Ureter (tissue), 1 donor: ENCODE data around the gene CREB5. TPM values are rescaled to one million over a fixed set of nuclear protein-coding genes. Genes with fewer than 3 reads are reported as not detected.
"Not testable (repeated sequence)": the region's sequence is repeated elsewhere in the genome, so short reads cannot be mapped to it uniquely, and the experiment has no call there.

Experiments used
- DNase-seq: peaks from one replicate; pipeline ENCODE4 v3.0.0-alpha.2; 2020; ENCODE audit warnings: low spot score
- total RNA-seq: library from RNA; stranded (reverse); gene quantifications from one replicate; pipeline ENCODE4 v1.2.4, GENCODE V29; 2023
- donor health status: DM: yes; HTN: yes; CAD: no.

Gene CREB5, protein sequence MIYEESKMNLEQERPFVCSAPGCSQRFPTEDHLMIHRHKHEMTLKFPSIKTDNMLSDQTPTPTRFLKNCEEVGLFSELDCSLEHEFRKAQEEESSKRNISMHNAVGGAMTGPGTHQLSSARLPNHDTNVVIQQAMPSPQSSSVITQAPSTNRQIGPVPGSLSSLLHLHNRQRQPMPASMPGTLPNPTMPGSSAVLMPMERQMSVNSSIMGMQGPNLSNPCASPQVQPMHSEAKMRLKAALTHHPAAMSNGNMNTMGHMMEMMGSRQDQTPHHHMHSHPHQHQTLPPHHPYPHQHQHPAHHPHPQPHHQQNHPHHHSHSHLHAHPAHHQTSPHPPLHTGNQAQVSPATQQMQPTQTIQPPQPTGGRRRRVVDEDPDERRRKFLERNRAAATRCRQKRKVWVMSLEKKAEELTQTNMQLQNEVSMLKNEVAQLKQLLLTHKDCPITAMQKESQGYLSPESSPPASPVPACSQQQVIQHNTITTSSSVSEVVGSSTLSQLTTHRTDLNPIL
- total RNA-seq: 10.6 TPM

DNA sequence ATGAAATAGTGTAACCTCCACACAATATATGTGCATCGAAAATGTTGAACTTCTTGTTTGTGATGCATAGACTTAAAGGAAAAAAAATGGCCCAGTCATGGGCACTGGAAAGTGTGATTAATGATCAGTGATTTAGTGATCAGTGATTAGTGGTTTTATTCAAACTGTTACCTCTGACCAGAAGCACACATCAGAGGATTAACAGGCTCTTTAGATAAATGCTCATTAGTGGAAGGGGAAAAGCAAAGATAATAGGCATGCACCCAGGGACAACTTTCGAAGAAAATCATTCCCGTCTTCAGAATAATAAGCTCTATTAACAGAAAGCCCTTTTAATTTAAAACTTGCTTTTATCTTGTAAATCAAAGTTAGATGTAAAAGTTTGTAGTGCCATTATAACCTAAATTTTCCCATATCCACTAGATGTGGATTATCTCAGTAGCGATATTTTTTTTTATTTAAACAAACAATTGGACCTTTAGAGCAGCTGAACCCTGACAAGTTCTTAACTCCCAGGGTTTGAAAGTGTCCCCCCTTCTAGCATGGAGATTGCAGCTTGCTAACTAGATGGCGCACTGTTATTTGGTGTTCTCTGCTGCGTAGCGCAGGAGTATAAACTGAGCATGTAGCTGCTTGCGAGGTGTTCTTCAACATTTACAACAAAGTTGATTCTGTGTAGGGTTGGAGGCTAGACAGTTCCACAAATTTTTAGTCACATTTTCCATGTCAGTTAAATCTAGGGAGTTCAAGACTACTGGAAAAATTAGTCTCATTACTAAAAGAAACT, at the start of gene CREB5:
CREB5 (plus strand) TSS at position 643 of the 787 bp plus-strand sequence. CDS start 397 bp downstream, outside the sequence.
- no peak for DNase-seq

DNA sequence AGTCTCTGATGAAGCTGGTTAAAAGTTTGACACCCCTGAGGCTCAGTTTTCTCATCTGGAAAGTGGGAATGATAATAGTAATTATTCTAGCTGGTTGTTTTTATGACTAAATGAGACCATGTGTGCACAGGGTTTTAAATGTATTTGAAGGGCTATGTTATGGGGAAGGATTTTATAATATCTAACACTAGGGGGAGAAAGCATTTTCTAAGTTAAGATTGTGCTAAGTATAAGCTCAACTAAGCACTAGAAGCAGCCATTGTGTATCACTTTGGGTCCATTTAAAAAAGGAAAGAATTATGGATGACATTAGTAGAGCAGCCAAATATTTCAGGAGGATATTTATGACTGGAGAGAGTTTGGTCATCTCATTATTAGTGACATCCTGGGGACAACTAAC, 49.5 kb upstream of the CREB5 start:
- no peak for DNase-seq

DNA sequence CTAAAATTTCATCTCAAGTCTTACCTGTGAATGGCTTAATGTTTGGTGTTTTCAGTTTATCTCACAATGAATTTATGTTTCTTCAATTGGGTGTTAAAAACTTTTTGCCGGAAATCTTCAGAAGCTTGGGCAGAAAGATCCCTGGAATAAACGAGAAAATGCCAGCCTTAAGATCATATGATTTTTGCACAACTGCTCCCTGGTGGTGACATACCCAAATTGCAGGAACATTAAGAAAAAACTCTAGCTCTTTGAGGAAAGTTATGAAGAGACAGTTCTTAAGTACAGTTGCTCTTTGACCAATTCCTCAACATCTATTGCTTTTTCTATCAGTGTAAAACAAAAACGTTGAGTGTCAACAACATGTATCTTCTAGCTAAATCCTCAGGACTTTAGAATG, 48.2 kb upstream of the CREB5 start:
- no peak for DNase-seq

DNA sequence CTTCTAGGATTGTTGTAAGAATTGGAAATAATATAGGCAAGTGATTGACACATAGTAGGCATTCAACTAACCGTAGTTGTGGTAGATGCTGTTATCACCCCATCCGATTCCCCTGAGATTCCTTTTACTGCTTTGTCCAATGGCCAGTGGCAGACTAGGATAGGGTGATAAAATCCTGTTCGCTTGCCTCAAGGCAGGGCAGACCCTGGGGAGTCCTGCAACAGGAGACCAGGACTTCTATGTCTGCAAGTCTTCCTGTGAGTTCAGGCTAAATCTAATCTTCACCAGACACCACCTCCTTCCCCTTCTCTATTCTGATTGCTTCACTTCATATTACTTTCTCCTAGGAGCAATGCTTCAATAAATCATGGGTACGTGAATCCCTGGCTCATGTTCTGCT, 42.8 kb upstream of the CREB5 start:
- DNase-seq: no peak

DNA sequence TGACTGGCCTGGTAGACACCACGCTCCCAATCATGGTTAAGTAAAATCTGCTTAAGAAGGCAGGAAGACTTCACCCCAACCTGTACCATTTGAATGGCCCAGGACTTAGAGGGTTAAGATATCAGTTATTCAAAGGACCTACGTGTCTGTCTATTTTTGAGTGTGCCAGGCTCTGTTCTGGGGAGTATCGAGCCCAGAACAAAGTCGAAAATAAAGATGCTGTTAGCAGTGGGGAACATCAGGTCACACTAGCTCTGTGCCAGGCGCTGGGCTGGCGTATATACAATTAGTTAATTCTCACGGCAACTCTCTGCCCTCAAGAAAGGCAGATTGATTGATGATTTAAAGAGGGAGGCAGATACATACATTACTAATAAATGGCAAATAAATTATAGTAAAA, 40.5 kb upstream of the CREB5 start:
- no peak for DNase-seq

DNA sequence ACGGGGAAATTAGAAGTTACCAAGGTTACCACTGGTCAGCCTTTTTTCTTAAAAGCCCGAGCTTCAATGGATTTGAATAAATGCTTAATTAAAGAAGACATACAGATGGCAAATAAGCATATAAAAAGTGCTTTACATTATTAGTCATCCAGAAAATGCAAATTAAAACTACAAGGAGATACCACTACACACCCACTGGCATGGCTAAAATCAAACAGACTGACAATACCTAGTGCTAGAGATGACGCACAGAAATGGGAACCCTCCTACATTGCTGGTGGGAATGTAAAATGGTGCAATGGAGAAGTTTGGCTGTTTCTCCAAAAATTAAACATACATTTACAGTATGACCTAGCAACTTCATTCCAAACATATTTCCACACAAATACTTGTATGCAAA, 38.3 kb upstream of the CREB5 start:
- no peak for DNase-seq

DNA sequence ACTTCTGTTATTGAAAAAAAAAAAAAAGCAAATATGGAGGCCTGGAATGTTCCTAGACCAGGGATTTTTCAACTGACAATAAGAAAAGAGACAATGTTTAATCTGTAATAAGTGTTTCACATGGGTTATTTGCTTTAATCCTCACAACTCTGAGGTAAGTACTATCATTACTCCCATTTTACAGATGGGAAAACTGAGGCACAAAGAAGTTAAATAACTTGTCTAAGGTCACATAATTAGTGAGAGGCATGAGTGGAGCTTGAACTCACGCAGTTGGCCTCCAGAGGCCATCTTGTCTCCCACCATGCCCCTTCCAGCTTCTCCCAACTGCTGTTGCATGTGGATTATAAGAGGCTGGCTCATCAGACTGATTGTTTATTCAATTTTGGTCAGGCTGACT, 36.6 kb upstream of the CREB5 start:
- no peak for DNase-seq

DNA sequence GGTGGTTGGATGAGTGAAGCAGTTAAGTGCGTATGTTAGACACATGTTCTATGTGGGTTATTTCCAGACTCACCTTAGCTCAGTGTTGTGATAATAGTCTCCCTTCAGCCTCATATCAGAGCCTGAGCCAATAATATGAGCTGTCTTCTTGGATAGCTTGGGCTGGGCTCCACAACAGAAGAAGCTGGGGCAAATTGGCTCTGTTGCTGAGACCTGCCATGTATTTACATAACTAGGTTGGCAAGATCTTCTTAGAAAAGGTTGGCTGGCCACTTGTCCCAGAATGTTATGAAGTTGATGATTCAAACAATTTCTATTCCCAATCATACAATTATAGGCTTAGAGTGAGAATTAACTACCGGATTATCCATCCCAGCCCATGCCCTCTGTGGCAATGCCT, 35.7 kb upstream of the CREB5 start:
- no peak for DNase-seq

DNA sequence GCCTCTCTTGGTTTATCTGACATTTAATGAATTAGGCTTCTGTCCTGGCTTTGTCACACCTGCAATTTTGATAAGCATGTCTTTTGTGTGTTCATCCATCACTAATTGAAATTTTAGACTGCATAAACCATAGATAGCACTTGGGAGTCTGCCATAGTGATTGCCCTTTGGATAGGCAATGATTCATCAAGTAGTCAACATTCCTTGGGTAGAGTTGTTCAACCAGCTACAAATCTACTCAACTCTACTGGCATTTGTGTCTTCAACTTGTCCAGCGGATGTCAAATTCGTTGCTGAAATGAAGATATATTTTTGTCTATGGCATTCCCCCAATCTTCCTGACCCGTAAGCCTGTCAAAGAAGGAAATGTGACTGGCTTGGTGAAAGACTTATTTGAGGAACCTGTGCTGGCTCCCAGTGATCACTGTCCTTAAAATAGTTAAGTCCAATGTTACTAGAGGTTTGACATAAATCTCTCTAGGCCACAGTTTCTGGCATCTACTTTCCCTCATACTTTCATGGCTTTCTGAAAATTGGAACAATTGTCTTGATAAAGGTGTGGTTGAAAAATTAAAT, 33.7 kb upstream of the CREB5 start:
- no peak for DNase-seq

DNA sequence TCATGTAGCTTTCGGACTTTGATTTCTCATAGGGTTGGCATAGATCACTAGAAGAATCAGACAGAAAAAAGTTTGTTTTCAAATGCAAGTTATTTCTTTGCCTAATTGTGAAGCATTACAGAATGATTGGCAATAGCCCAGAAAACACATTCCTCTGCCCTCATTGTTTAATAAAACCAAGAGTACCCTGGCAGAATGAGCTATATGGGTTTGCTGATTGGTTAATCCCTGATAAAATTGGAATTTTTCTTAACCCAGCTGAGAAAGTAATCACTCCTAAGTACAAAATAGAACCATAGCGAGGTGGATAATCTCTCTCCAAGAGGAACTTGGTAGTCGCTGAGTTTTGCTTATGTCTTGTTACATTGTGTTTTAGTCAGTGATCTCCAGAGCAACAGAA, 30.9 kb upstream of the CREB5 start:
- DNase-seq: no peak

DNA sequence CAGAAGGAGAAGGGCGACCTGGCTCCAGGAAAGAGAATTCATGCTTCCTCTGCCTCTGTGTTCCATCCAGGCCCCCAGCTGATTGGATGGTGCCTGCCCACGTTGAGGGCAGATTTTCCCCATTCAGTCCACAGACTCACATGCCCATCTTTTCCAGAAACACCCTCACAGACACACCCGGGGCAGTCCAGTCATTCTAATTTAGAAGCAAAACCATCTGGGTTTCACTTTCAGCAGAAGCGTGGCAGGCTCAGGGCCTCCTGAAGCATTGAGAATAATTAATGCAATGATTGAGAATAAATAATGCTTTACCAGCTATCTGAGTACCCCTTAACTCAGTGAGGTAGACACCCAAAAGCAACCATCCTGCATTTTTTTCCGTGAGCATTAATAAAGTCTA, 30.2 kb upstream of the CREB5 start:
- DNase-seq: no peak

DNA sequence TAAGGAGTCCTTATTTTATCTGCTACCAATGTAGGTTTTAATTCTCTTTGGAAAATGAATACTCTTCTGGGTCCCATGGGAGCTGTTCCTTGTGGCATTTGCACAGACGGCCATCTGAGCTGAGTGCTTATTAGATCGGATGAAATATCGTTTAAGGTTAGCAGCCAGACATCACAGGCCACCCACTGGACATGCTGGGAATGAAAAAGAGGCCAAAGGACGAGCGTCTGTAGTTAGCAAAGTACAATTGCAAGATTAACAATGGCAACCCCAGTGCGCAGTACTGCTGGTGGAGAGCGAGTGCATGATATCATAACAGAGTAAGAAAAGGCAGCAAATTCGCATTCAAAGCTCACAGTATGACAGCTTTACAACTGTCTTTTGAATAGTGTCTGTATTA, 28.3 kb upstream of the CREB5 start:
- DNase-seq: no peak

DNA sequence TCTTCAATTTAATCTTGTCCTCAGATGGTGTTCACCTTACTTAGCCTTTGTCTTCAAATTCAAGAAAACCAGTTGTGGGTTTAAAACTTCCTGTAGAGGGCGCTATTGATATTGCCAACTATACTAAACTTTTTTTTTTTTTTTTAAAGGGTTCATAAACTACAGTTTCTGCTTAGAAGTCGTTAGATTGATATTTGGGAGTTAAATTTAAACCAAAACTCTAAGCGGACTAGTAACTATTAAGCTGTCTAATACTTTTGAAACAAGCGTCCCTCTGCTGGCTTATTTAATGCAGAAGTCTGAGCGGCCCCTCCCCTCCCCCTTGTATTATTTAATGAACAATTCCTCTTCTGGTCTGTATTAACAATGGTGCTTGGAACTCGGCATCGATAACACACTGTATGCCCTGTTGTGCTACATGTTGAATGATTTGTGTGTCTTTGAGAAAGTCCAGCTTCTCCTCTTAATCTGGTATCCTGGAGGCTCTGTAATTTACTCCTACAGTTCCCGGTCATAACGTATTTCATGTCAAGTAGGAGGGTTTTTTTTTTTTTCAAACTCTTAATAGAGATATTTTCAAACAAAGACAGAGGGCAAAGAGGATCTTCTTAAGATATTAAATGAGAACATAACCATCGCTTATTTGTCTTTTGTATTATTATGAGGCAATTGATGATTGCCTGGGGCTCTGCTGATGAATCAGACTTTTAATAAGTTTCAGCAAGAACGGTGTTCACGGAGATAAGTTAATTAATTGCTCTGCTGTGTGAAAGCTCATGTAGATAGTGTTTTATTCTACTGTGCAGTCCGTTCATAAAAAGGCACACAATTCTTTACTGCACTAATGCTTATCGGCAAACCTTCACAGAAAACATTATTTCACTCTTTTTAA, 22.6 kb upstream of the CREB5 start:
- no peak for DNase-seq

DNA sequence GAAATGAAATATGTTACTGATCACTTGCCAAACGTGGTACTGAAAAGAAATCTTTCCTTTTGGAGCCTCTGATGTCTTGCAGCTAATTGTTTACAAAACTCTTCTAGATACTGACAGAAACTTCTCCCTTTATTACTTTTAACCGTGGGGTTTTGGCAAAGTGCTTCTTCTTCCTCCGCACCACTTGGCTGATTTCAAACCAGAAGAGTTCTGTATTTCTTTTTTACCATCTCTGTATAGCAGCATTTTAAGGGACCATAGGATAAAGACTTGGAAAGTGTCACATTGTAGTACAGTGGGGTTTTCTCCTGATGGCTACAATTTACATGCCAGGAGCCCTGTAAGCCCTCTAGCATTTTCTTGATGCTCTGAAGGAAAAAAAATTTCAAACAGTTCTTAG, 21.9 kb upstream of the CREB5 start:
- no peak for DNase-seq

DNA sequence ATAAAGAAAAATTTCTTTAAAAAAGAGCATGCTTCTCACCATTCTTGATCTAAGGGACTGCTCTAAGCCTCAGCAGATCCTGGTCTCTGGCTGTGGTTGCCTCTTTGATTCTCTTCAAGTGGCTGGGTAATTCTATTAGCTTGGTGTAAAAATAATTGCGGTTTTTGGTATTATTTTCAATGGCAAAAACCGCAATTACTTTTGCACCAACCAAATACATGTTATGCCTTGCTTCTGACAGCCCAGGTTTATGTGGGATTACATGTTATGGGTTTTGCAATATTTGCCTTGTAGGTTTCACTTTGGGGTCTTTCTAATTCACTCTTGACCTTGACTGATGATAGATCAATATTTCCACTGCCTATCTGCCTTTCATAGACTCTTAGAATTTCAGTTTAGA, 20.0 kb upstream of the CREB5 start:
- DNase-seq: no peak

DNA sequence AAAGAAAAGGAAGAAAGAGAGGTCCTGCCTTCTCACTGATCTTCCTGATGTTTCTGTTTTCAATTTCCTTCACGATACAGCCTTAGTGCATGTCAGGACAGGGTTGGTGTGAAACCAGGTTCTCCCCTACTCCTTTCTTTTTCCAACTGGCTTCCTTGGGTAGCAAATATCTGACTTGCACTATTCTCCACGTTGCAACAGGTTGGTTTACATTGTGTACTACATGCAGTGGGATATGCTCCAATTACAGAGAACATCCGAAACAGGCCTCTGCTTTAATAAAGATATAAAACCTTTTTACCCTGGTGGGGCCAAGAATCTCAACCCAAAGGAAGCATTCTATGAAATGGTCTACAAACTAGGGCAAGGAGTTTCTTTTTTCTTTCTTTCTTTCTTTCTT, 16.9 kb upstream of the CREB5 start:
- no peak for DNase-seq

DNA sequence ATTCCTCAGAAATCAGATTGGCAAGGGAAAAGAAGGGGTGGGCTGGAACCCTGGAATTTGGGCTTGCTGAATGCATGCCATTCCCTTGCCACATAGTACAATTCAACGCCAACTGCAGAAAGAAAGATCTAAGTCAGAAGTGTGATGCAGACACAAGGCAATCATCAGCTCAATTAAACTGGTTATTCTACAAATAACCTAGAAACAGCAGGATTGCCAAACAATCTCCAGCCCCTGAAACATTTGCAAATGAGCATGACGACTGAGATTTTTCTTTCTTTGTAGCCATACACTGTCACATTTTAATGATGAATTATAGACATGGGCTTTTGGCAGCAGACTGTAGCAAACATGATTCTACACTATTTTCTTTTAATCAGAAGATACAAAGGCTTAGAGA, 16.5 kb upstream of the CREB5 start:
- no peak for DNase-seq

DNA sequence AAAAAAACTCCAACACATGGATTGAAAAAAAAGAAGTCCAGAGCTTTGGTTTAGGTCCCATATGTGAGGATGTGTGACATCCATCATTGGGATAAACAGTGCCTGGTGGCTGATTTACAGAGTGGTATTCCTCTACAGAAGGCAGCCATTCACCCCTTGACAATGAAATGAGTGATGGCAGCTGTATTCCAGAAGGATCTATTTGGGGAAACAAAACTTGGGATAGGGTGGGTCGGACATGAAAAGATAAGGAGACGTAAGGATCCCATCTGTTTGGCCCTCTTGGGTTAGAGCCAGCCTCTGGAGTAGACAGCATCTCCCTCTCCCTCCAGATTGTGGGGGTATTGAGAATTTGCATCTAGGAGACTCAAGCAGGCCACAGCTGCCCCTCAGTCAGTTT, 15.2 kb upstream of the CREB5 start:
- DNase-seq: no peak

DNA sequence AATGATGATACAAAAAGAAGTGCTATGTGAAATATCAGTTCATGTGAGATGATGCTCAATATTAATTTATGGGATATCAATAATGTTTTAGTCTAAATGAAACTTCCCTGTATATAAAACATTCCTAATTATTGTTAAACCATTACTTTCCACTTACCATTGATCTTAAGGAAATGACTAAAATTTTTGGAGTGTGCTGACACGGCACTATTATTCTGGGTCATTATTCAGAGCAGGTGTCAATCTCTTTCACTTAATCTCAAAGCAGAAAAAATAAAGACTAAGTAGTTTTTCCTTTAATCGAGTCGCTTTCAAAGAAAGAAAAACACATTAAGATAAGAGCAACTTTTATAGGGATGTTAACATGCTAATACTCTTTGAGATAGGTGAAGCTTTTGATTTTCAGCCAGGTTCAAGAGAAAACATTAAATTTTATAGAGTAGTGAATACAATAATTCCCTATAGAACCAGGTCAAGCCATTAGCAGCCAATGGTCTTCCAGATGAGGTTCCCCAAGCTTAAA, 11.4 kb upstream of the CREB5 start:
- no peak for DNase-seq

DNA sequence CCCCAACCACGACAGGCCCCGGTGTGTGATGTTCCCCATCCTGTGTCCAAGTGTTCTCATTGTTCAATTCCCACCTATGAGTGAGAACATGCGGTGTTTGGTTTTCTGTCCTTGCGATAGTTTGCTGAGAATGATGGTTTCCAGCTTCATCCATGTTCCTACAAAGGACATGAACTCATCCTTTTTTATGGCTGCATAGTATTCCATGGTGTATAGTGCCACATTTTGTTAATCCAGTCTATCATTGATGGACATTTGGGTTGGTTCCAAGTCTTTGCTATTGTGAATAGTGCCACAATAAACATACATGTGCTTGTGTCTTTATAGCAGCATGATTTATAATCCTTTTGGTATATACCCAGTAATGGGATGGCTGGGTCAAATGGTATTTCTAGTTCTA, 10.8 kb upstream of the CREB5 start:
- DNase-seq: not testable (repeated sequence)

DNA sequence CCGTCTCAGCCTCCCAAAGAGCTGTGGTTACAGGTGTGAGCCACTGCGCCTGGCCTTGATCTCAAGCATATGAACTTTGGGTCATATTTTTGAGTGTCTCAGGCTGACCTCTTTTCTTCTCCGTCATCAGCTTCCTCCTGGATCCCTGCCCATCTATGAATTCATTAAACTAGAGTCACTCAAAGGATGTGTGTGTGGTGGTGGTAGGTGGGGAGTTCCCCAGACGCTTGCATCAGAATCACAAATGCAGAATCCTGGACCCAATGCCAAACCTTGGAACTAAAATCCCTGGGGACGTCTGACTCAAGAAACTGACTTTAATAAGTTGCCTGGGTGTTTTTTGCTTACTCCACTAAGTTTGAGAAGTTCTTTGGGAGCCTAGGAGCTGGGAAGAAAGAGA, 6.7 kb upstream of the CREB5 start:
- peak; percentile 49 for DNase-seq
